Adrenal gland (tissue), 12 donors: ENCODE measurements around the gene VSIG10L2. TPM values are rescaled to one million over a fixed set of nuclear protein-coding genes. Genes with fewer than 3 reads are reported as not detected.

Source experiments
- DNase-seq, 7 donors: peaks; one replicate each; pipeline ENCODE4 v3.0.0-alpha.2; 2019 to 2020
- H3K27ac ChIP-seq, 5 donors: fragments of 200-600 bp; sonication (generic) in 4 of 5; 1 replicate in 3 of 5; 2 replicates in 2 of 5; pipeline versions ENCODE4 v1.5.1 to v1.8.0; 2016 to 2020; ENCODE audit warnings: mild to moderate bottlenecking in 1 of 5
- H3K27me3 ChIP-seq: fragments of 200-600 bp; 2 replicates; pipeline ENCODE4 v1.8.0; 2021
- H3K36me3 ChIP-seq, 2 donors: fragments of 200-600 bp; replicated peaks in 1 of 2; 1 replicate in 1 of 2; 2 replicates in 1 of 2; pipeline versions ENCODE4 v1.5.1 to v1.8.0; 2018 to 2022
- H3K4me1 ChIP-seq, 2 donors: fragments of 200-600 bp; replicated peaks in 1 of 2; 1 replicate in 1 of 2; 2 replicates in 1 of 2; pipeline versions ENCODE4 v1.5.1 to v1.8.0; 2018 to 2021
- H3K4me3 ChIP-seq, 4 donors: fragments of 200-600 bp; sonication (generic) in 3 of 4; one replicate each; pipeline ENCODE4 v1.5.1; 2016 to 2018
- H3K9me3 ChIP-seq, 3 donors: fragments of 200-600 bp; sonication (generic) in 1 of 3; replicated peaks in 1 of 3; 1 replicate in 2 of 3; 2 replicates in 1 of 3; pipeline versions ENCODE4 v1.5.1 to v1.8.0; 2016 to 2021
- POLR2A ChIP-seq, 2 donors: fragments of 450-650 bp; IDR thresholded peaks; one replicate each; pipeline ENCODE4 v1.6.1; 2017; ENCODE audit warnings: antibody characterized with exemption in 2 of 2, mild to moderate bottlenecking in 2 of 2, moderate library complexity in 1 of 2
- WGBS, 4 donors: extraction: QIAGEN DNeasy Blood & Tissue Kit in 2 of 4; methylation state at CpG; one replicate each; pipeline versions ENCODE4 v1.1.5 to v1.1.7; 2013 to 2017; 5-methylcytosine and 5-hydroxymethylcytosine counted together
- intact Hi-C, 2 donors: fragments of 100-400 bp; cut with DNase I; formaldehyde crosslinking; loops; one replicate each; pipeline versions ENCODE4 v1.14.1 to v1.15.0; 2022 to 2023
- polyA plus RNA-seq, 3 donors: library from polyadenylated mRNA; stranded (reverse); fragments of 200-250 nt in 2 of 3; fragments of 350-450 nt in 1 of 3; fragmentation: Illumina TruSeq in 1 of 3; extraction: RNeasy Lipid Tissue Mini Kit (QIAGEN cat#74804) in 1 of 3; gene quantifications; one replicate each; pipeline ENCODE4 v1.2.3, GENCODE V29; 2013 to 2014
- total RNA-seq, 9 donors: library from RNA; depleted of rRNA in 4 of 9; stranded (reverse); fragments of >200 nt in 4 of 9; fragments of 120-200 nt in 1 of 9; fragmentation: NEBNext Ultra II Directional in 1 of 9; extraction: Animal tissue kit (Norgen Biotek cat#: 25700) in 1 of 9; gene quantifications; one replicate each; pipeline versions ENCODE4 v1.1.0 to v1.2.4, GENCODE V29; 2013 to 2023
- TF ChIP-seq, protein P1 (sequence below), 6 experiments: fragments of 450-650 bp in 4 of 6; fragments of 200-600 bp in 2 of 6; sonication (generic) in 1 of 6; IDR thresholded peaks; 1 replicate in 5 of 6; 2 replicates in 1 of 6; pipeline versions ENCODE4 v1.5.1 to v1.8.0; 2016 to 2021; ENCODE audit warnings: antibody characterized with exemption in 6 of 6, mild to moderate bottlenecking in 2 of 6, moderate library complexity in 1 of 6
- donor health status: healthy with polysubstance abuse.
- donor health status: Bipolar disorder and iron deficiency.
- donor health status: DM: yes; HTN: yes; CAD: no.
- donor health status: DM: no; HTN: no; CAD: no.
- donor health status: DM: no; HTN: no; CAD: no.
- donor health status: DM: yes; HTN: yes; CAD: no.

Gene VSIG10L2
- total and polyA plus RNA-seq, 12 donors = 0.08 to 0.44 TPM; not detected in 10

DNA sequence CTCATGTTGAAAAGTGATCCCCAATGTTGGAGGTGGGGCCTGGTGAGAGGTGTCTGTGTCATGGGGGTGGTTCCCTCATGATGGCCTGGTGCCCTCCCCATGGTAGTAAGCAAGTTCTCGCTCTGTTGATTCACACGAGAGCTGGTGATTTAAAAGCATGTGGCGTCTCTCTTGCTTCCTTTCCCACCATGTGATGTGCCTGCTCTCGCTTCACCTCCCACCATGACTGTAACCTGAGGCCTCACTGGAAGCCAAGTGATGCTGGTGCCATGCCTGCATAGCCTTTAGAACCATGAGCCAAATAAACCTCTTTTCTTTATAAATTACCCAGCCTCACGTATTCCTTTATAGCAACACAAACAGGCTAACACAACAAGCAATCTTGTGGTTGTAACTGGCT lies 52.4 kb downstream of the VSIG10L2 start:
- Histone ChIP-seq H3K4me1 (no peaks in the 10 kb centered on the region), H3K27me3 (no peaks in the 10 kb centered on the region), H3K36me3 (no peaks in the 10 kb centered on the region), H3K4me3 (no peak overlapping the region), H3K27ac (no peak overlapping the region), H3K9me3 (no peaks in the 10 kb centered on the region)
- TF ChIP-seq, protein P1, sequence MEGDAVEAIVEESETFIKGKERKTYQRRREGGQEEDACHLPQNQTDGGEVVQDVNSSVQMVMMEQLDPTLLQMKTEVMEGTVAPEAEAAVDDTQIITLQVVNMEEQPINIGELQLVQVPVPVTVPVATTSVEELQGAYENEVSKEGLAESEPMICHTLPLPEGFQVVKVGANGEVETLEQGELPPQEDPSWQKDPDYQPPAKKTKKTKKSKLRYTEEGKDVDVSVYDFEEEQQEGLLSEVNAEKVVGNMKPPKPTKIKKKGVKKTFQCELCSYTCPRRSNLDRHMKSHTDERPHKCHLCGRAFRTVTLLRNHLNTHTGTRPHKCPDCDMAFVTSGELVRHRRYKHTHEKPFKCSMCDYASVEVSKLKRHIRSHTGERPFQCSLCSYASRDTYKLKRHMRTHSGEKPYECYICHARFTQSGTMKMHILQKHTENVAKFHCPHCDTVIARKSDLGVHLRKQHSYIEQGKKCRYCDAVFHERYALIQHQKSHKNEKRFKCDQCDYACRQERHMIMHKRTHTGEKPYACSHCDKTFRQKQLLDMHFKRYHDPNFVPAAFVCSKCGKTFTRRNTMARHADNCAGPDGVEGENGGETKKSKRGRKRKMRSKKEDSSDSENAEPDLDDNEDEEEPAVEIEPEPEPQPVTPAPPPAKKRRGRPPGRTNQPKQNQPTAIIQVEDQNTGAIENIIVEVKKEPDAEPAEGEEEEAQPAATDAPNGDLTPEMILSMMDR (IDR thresholded peaks at IDR 0.05) = no peak
- TF ChIP-seq POLR2A (IDR thresholded peaks at IDR 0.05) = no peak
- intact Hi-C loops = no loop called here
- no peak for DNase-seq
- 91 to 96% (median 95%) methylated on average over 5 of the region's 5 CpGs for WGBS, 4 donors

DNA sequence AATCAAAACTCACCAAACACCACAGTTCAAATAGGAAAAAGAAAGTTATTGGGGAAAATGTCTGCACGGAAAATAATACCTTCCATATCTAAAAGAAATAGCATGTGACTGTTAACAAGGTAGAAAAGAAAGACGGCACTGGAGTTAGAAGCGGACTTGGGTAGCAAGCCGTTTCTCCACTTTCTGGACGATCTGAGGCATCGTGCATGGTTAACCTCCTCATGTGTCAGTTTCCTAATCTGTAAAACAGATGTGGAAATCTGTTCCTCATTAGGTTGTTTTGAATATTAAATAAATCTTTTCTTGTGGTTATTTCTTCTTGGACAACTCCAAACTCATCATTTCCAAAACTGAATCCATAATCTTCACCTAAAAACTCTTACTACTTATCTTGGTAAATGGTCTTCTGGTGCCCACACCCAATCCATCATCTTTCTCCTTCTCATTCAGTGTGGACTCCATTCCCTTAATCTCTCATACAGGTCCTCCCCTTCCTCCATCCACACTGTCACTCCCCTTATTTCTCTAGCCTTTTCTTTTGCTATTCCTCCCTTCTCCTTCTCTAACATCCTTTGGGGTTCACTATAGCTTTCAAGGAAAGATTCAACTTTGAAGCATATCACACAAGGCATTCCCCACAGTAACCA lies 53.5 kb downstream of the VSIG10L2 start:
- no peak for DNase-seq
- H3K9me3 ChIP-seq = no peaks in the 10 kb centered on the region
- TF ChIP-seq, protein P1 (IDR thresholded peaks at IDR 0.05) = no peak
- TF ChIP-seq POLR2A (IDR thresholded peaks at IDR 0.05) = no peak
- H3K36me3 ChIP-seq = no peaks in the 10 kb centered on the region
- H3K27me3 ChIP-seq = no peaks in the 10 kb centered on the region
- 84 to 93% (median 88%) methylated on average over 6 of the region's 6 CpGs for WGBS, 4 donors
- no peak overlapping the region for H3K27ac ChIP-seq
- no peak overlapping the region for H3K4me3 ChIP-seq
- H3K4me1 ChIP-seq = no peaks in the 10 kb centered on the region
- intact Hi-C loops = no loop called here

DNA sequence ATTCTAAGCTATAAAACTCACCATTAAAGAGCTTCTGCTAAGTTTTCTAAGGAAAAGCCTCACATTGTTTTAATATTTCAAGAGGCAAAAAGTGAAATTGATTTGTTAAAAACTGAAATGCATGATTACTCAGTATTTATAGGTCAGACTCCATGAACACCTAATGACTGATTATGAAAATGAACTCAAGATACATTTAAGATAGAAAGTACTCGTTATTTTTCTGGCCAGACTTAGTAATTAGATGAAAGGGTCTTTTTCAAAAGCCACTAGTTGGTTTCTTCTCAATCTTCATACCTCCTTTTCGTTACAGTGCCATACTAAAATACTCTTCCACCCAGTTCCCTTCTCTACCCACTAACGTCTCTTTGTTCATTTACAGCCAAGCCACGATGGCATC lies 56.3 kb downstream of the VSIG10L2 start:
- Histone ChIP-seq H3K4me1 (no peaks in the 10 kb centered on the region), H3K36me3 (no peaks in the 10 kb centered on the region), H3K27me3 (no peaks in the 10 kb centered on the region), H3K9me3 (no peaks in the 10 kb centered on the region), H3K4me3 (no peak overlapping the region), H3K27ac (no peak overlapping the region)
- no peak for DNase-seq
- TF ChIP-seq POLR2A (IDR thresholded peaks at IDR 0.05) = no peak
- TF ChIP-seq, protein P1 (IDR thresholded peaks at IDR 0.05) = no peak
- intact Hi-C loops = no loop called here
- 75 to 86% (median 82%) methylated on average over 4 of the region's 4 CpGs for WGBS, 4 donors

Other genes with a start within 250 kb of the VSIG10L2 start
- not detected for gene PATE1, start 199.8 kb upstream of the VSIG10L2 start, total RNA-seq
- gene PATE1, start 199.8 kb upstream of the VSIG10L2 start, polyA plus RNA-seq = not detected
- under 1 TPM in 2 of 9 donors, not detected in 7; 0.39 to 0.44 TPM for gene PATE2, start 167.2 kb upstream of the VSIG10L2 start, total RNA-seq
- gene PATE2, start 167.2 kb upstream of the VSIG10L2 start, polyA plus RNA-seq = not detected
- gene PATE3, start 157.9 kb upstream of the VSIG10L2 start, total RNA-seq = not detected
- not detected for gene PATE3, start 157.9 kb upstream of the VSIG10L2 start, polyA plus RNA-seq
- not detected for gene PATE4, start 112.7 kb upstream of the VSIG10L2 start, total RNA-seq
- not detected for gene PATE4, start 112.7 kb upstream of the VSIG10L2 start, polyA plus RNA-seq
- 1 to 10 TPM; 1.8 to 8.4 (median 4.8) TPM for gene HYLS1, start 58.4 kb upstream of the VSIG10L2 start, total RNA-seq
- gene HYLS1, start 58.4 kb upstream of the VSIG10L2 start, polyA plus RNA-seq = 1 to 10 TPM; 2.7 to 5.6 (median 3.2) TPM
- gene PUS3, start 42.8 kb upstream of the VSIG10L2 start, total RNA-seq = 10 to 100 TPM in 7 of 9 donors, 1 to 10 TPM in 2; 5.8 to 23.7 (median 15.0) TPM
- 10 to 100 TPM; 11.7 to 37.9 (median 16.4) TPM for gene PUS3, start 42.8 kb upstream of the VSIG10L2 start, polyA plus RNA-seq
- gene DDX25, start 41.5 kb upstream of the VSIG10L2 start, total RNA-seq = 1 to 10 TPM in 2 of 9 donors, under 1 TPM in 4, not detected in 3; 0.18 to 7.4 (median 0.90) TPM
- gene DDX25, start 41.5 kb upstream of the VSIG10L2 start, polyA plus RNA-seq = 1 to 10 TPM in 2 of 3 donors, under 1 TPM in 1; 0.88 to 3.6 (median 2.5) TPM
- gene CDON, start 116.8 kb downstream of the VSIG10L2 start, total RNA-seq = 10 to 100 TPM in 1 of 9 donors, 1 to 10 TPM in 8; 2.1 to 12.1 (median 5.1) TPM
- 1 to 10 TPM in 2 of 3 donors, under 1 TPM in 1; 0.90 to 1.2 (median 1.1) TPM for gene CDON, start 116.8 kb downstream of the VSIG10L2 start, polyA plus RNA-seq